Astrocyte of the spinal cord (primary cell): Measurements from ENCODE around the gene HRH2.

Experiments used
- DNase-seq: peaks from one replicate; pipeline ENCODE4 v3.0.0; 2011; ENCODE audit warnings: low read depth, low spot score
- H3K4me3 ChIP-seq: 2 replicates; pipeline ENCODE4 v1.5.1; 2011; ENCODE audit warnings: low read depth, mild to moderate bottlenecking, low read length, moderate library complexity
- CTCF ChIP-seq: IDR thresholded peaks from 2 replicates; pipeline ENCODE4 v1.5.1; 2012; ENCODE audit warnings: low read depth, mild to moderate bottlenecking, low read length, inconsistent platforms
- in situ Hi-C: cut with HindIII; loops from 2 replicates; pipeline ENCODE4 v1.10.0; 2017; ENCODE audit warnings: low sequenced_read_pairs

The HRH2 gene

GRCh38 chr5:175682664-175683063 lies 24.8 kb downstream of the HRH2 start:
- TF ChIP-seq CTCF, result no peak
- no peak overlapping the region for H3K4me3 ChIP-seq
- in situ Hi-C loops, result no loop called here
- DNase-seq, result no peak

GRCh38 chr5:175683231-175683630 lies 25.4 kb downstream of the HRH2 start:
- DNase-seq, result no peak
- TF ChIP-seq CTCF, result no peak
- H3K4me3 ChIP-seq, result no peak overlapping the region
- in situ Hi-C loops, result no loop called here

- TF ChIP-seq CTCF, result no peak
- in situ Hi-C loops, result no loop called here
- no peak overlapping the region for H3K4me3 ChIP-seq
- no peak for DNase-seq
Observed at GRCh38 chr5:175683921-175684320, 26.1 kb downstream of the HRH2 start.

GRCh38 chr5:175684931-175685330 lies 27.1 kb downstream of the HRH2 start:
- H3K4me3 ChIP-seq, result no peak overlapping the region
- no peak for DNase-seq
- in situ Hi-C loops, result no loop called here
- TF ChIP-seq CTCF, result no peak

- no peak for TF ChIP-seq CTCF
- DNase-seq, result no peak
- in situ Hi-C loops, result no loop called here
- no peak overlapping the region for H3K4me3 ChIP-seq
Observed at GRCh38 chr5:175685701-175686350, 28.0 kb downstream of the HRH2 start.

GRCh38 chr5:175686396-175686795 lies 28.5 kb downstream of the HRH2 start:
- H3K4me3 ChIP-seq, result no peak overlapping the region
- no peak for DNase-seq
- no peak for TF ChIP-seq CTCF
- in situ Hi-C loops, result no loop called here
